Head of caudate nucleus (tissue), 42 donors: ENCODE measurements around the gene MAPK10.

Source experiments
- DNase-seq, 42 donors: peaks; one replicate each; pipeline versions ENCODE4 v3.0.0 to v3.0.0-alpha.2; 2020 to 2021; ENCODE audit warnings: mixed read lengths in 7 of 42
- intact Hi-C: fragments of 100-400 bp; cut with DNase I; formaldehyde crosslinking; loops from one replicate; pipeline ENCODE4 v1.15.0; 2022

The MAPK10 gene

GRCh38 chr4:85964298-85964697, 395.6 kb downstream of the MAPK10 start:
- no peak for DNase-seq
- intact Hi-C loops = loop anchor here (10.0 kb wide), 1 partner anchor 819 kb away; no protein-coding TSS in a partner anchor

GRCh38 chr4:85963231-85963630, 396.6 kb downstream of the MAPK10 start:
- intact Hi-C loops = loop anchor here (10.0 kb wide), 1 partner anchor 818 kb away; no protein-coding TSS in a partner anchor
- DNase-seq = no peak

- intact Hi-C loops = loop anchor here (10.0 kb wide), 1 partner anchor 817 kb away; no protein-coding TSS in a partner anchor
These were observed 398.0 kb downstream of the MAPK10 start for GRCh38 chr4:85961887-85962286.

GRCh38 chr4:85956293-85956945, 403.4 kb downstream of the MAPK10 start:
- intact Hi-C loops = no loop called here
- no peak for DNase-seq

More at GRCh38 chr4:85961887-85962286, 398.0 kb downstream of the MAPK10 start:
- no peak for DNase-seq

- no peak for DNase-seq
These were observed 404.1 kb downstream of the MAPK10 start for GRCh38 chr4:85955620-85956292.

GRCh38 chr4:85953651-85954018, 406.2 kb downstream of the MAPK10 start:
- no peak for DNase-seq
- intact Hi-C loops = no loop called here

More at GRCh38 chr4:85955620-85956292, 404.1 kb downstream of the MAPK10 start:
- intact Hi-C loops = no loop called here

- intact Hi-C loops = no loop called here
- DNase-seq = no peak
These were observed 406.7 kb downstream of the MAPK10 start for GRCh38 chr4:85952972-85953650.

- intact Hi-C loops = no loop called here
- no peak for DNase-seq
These were observed 407.3 kb downstream of the MAPK10 start for GRCh38 chr4:85952528-85952927.

- intact Hi-C loops = no loop called here
- no peak for DNase-seq
These were observed 408.8 kb downstream of the MAPK10 start for GRCh38 chr4:85951099-85951498.

- intact Hi-C loops = no loop called here
- DNase-seq = no peak
These were observed 413.0 kb downstream of the MAPK10 start for GRCh38 chr4:85946821-85947220.

- intact Hi-C loops = no loop called here
- DNase-seq = no peak
These were observed 417.7 kb downstream of the MAPK10 start for GRCh38 chr4:85942107-85942506.

GRCh38 chr4:85940151-85940550, 419.7 kb downstream of the MAPK10 start:
- no peak for DNase-seq
- intact Hi-C loops = no loop called here
